A549 treated with GW870086 at 1 μM for 4 hours (cell line): ENCODE results near the gene PAGE1. TPM values are rescaled to one million over a fixed set of nuclear protein-coding genes. Genes with fewer than 3 reads are reported as not detected.

ENCODE experiments used
- total RNA-seq: library from RNA; stranded (reverse); fragments of 200-300 nt; extraction: Qiagen RNA extraction; gene quantifications from 5 replicates; pipeline ENCODE4 v1.2.3, GENCODE V29; 2022; ENCODE audit warnings: low read depth

The PAGE1 gene
- total RNA-seq, result 0.29 TPM in 1 of 5 replicates, not detected in the others

GRCh38 chrX:49695276-49696180 lies at the start of gene PAGE1:
Gene PAGE1, minus strand, starts transcription at chrX:49695984. Its CDS starts 1,214 bp downstream, at chrX:49694770.

Other genes with a start within 250 kb of the PAGE1 start
- not detected in 5 replicates for gene GAGE12C, start 163.8 kb downstream of the PAGE1 start, total RNA-seq
- gene GAGE12D, start 154.3 kb downstream of the PAGE1 start, total RNA-seq, result not detected in 5 replicates
- gene GAGE12E, start 144.7 kb downstream of the PAGE1 start, total RNA-seq, result not detected in 5 replicates
- not detected in 5 replicates for gene GAGE12F, start 135.1 kb downstream of the PAGE1 start, total RNA-seq
- gene GAGE12G, start 125.6 kb downstream of the PAGE1 start, total RNA-seq, result not detected in 5 replicates
- not detected in 5 replicates for gene GAGE12H, start 116.0 kb downstream of the PAGE1 start, total RNA-seq
- gene GAGE2A, start 106.5 kb downstream of the PAGE1 start, total RNA-seq, result not detected in 5 replicates
- not detected in 5 replicates for gene GAGE1, start 97.0 kb downstream of the PAGE1 start, total RNA-seq
- gene PAGE4, start 133.3 kb upstream of the PAGE1 start, total RNA-seq, result not detected in 5 replicates
- 3.3 to 4.3 TPM (median 4.1 TPM) in 5 replicates for gene USP27X, start 183.5 kb upstream of the PAGE1 start, total RNA-seq
- 1.4 to 3.6 TPM (median 3.0 TPM) in 5 replicates for gene CLCN5, start 226.6 kb upstream of the PAGE1 start, total RNA-seq